Adrenal gland (tissue), 5 donors: ENCODE data around the gene NPR1.

Source experiments
- POLR2A ChIP-seq, 2 donors: fragments of 450-650 bp; IDR thresholded peaks; one replicate each; pipeline ENCODE4 v1.6.1; 2017; ENCODE audit warnings: antibody characterized with exemption in 2 of 2, mild to moderate bottlenecking in 2 of 2, moderate library complexity in 1 of 2
- TF ChIP-seq, protein P1 (sequence below), 6 experiments: fragments of 450-650 bp in 4 of 6; fragments of 200-600 bp in 2 of 6; sonication (generic) in 1 of 6; IDR thresholded peaks; 1 replicate in 5 of 6; 2 replicates in 1 of 6; pipeline versions ENCODE4 v1.5.1 to v1.8.0; 2016 to 2021; ENCODE audit warnings: antibody characterized with exemption in 6 of 6, mild to moderate bottlenecking in 2 of 6, moderate library complexity in 1 of 6
- donor health status: DM: no; HTN: no; CAD: no.

GRCh38 chr1:153678519-153679336 is at the start of gene NPR1:
- TF ChIP-seq, protein P1, sequence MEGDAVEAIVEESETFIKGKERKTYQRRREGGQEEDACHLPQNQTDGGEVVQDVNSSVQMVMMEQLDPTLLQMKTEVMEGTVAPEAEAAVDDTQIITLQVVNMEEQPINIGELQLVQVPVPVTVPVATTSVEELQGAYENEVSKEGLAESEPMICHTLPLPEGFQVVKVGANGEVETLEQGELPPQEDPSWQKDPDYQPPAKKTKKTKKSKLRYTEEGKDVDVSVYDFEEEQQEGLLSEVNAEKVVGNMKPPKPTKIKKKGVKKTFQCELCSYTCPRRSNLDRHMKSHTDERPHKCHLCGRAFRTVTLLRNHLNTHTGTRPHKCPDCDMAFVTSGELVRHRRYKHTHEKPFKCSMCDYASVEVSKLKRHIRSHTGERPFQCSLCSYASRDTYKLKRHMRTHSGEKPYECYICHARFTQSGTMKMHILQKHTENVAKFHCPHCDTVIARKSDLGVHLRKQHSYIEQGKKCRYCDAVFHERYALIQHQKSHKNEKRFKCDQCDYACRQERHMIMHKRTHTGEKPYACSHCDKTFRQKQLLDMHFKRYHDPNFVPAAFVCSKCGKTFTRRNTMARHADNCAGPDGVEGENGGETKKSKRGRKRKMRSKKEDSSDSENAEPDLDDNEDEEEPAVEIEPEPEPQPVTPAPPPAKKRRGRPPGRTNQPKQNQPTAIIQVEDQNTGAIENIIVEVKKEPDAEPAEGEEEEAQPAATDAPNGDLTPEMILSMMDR (IDR thresholded peaks at IDR 0.05): no peak
- TF ChIP-seq POLR2A (IDR thresholded peaks at IDR 0.05): peak in 1 of 2 donors; percentile 31
